Measurements from ENCODE around the gene DAB2IP.

DNA sequence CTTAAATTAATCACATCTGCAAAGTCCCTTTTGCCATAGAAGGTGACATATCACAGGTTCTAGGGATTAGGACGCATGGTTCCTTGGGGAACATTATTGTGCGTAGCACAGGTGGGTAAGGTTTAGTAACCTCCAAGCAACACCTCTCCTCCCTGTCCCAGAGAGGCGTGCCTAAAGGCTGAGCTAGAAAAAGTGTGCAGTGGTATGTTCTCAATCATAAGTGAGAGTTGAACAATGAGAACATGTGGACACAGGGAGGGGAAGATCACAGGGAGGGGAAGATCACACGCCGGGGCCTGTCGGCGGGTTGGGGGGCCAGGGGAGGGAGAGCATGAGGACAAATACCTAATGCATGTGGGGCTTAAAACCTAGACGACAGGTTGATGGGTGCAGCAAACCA is 14.9 kb downstream of the DAB2IP start:
- no peak for TF ChIP-seq CTCF (conservative IDR thresholded peaks at IDR 0.05)
- TF ChIP-seq EZH2 (IDR thresholded peaks at IDR 0.05; ENCODE audit: low read depth): no peak

All from PC-9 (cell line).